PFSK-1 (cell line): ENCODE measurements around the gene SLC34A1.

Source experiments
- POLR2AphosphoS5 ChIP-seq: IDR thresholded peaks from 2 replicates; pipeline ENCODE4 v1.6.1; 2012; ENCODE audit warnings: low read depth, mild to moderate bottlenecking, control low read depth, low read length, moderate library complexity
- REST ChIP-seq, 2 experiments: IDR thresholded peaks; 2 replicates each; pipeline versions ENCODE4 v1.6.1 to v1.8.0; 2011 to 2012; ENCODE audit warnings: low read depth in 2 of 2, low read length in 2 of 2, control low read depth in 1 of 2, inconsistent platforms in 1 of 2, mild to moderate bottlenecking in 1 of 2, moderate library complexity in 1 of 2; ENCODE audit not compliant: insufficient read depth in 1 of 2
- SIN3A ChIP-seq: IDR thresholded peaks from 2 replicates; pipeline ENCODE4 v1.6.1; 2012; ENCODE audit warnings: mild to moderate bottlenecking, low read length, moderate library complexity, borderline replicate concordance; ENCODE audit not compliant: insufficient read depth
- TAF1 ChIP-seq: IDR thresholded peaks from 2 replicates; pipeline ENCODE4 v1.6.1; 2012; ENCODE audit warnings: low read length, control low read depth, borderline replicate concordance; ENCODE audit not compliant: insufficient read depth

- no peak for TF ChIP-seq SIN3A
- no peak for TF ChIP-seq TAF1
- TF ChIP-seq POLR2AphosphoS5: no peak
- no peak for TF ChIP-seq REST (IDR thresholded peaks at IDR 0.05; ENCODE audit: insufficient read depth in 1 of 2, low read depth in 2 of 2, low read length in 2 of 2)
These were observed 47.4 kb upstream of the SLC34A1 start for GRCh38 chr5:177336603-177337494.
